ENCODE data around the gene CHCHD5. TPM values are rescaled to one million over a fixed set of nuclear protein-coding genes. Genes with fewer than 3 reads are reported as not detected.
A peak's percentile ranks its signal among the peaks of the same experiment; 100 is the strongest.
"Not testable (repeated sequence)": the region's sequence is repeated elsewhere in the genome, so short reads cannot be mapped to it uniquely, and the experiment has no call there.

CHCHD5 gene
- 23.9 TPM for total RNA-seq
- long read RNA-seq, transcript CHCHD5-201 (4 exons, 691 nt) = major isoform, 6 of 9 reads
- long read RNA-seq, partial matches to known transcripts = 0 of 9 reads
- long read RNA-seq, other reads (novel, unspliced or antisense) = 2 of 9 reads

DNA sequence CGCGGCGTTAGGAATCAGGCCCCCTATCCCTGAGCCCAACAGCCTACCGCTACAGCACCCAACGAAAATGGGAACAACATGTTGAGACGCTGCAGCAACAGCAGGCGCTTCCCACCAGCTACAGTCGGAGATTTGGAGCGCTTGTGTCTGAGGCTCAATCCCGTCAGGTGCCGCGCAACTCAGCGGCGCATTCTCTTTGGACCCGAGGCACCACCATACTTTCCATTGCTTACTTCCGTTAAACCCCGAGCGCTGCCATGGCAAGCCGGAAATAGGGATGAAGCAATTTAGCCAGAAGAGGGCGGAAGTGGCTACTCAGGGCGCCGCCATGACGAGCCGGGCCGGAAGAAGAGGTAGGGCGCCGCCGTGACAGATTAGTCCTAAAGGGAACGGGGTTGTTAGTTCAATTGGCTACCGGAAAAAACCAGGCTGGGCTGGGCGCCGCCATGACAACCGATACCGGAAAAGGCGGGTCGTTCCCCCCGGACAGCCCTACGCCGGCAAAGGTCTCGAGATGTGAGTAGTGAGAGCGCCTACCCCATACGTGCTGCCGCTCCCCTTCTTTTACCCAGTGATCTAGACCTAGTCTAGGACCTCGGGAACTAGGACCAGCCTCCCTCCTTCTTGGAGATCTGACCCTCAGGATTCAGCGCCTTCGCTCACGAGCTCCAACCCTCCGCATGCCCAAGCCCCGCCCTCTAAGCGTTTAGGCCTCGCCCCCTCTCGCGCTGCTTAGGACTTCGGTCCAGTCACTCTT lies at the start of gene CHCHD5:
Gene CHCHD5 (plus strand): TSS at position 476 of the 757 bp plus-strand sequence. CDS start 39 bp downstream, at position 515.
- ATAC-seq = peak; percentile 91
- Histone ChIP-seq H3K4me1 (peaks cover 10% of the 10 kb centered on the region), H3K36me3 (peaks cover 7% of the 10 kb centered on the region), H3K4me3 (peak within 1 kb of the TSS; percentile 72), H3K27me3 (no peaks in the 10 kb centered on the region), H3K27ac (peak within 1 kb of the TSS; percentile 92), H3K9me3 (no peaks in the 10 kb centered on the region)
- intact Hi-C loops (cut with DNase I) = loop anchor here (5.0 kb wide), 1 partner anchor 97 kb away; no protein-coding TSS in a partner anchor
- TF ChIP-seq, protein P1, sequence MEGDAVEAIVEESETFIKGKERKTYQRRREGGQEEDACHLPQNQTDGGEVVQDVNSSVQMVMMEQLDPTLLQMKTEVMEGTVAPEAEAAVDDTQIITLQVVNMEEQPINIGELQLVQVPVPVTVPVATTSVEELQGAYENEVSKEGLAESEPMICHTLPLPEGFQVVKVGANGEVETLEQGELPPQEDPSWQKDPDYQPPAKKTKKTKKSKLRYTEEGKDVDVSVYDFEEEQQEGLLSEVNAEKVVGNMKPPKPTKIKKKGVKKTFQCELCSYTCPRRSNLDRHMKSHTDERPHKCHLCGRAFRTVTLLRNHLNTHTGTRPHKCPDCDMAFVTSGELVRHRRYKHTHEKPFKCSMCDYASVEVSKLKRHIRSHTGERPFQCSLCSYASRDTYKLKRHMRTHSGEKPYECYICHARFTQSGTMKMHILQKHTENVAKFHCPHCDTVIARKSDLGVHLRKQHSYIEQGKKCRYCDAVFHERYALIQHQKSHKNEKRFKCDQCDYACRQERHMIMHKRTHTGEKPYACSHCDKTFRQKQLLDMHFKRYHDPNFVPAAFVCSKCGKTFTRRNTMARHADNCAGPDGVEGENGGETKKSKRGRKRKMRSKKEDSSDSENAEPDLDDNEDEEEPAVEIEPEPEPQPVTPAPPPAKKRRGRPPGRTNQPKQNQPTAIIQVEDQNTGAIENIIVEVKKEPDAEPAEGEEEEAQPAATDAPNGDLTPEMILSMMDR (IDR thresholded peaks at IDR 0.05) = peak; percentile 21
- DNase-seq = peak; percentile 97

- Histone ChIP-seq H3K36me3 (peaks cover 11% of the 10 kb centered on the region), H3K27ac (no peak overlapping the region), H3K27me3 (no peaks in the 10 kb centered on the region), H3K4me1 (no peaks in the 10 kb centered on the region), H3K4me3 (no peak overlapping the region), H3K9me3 (no peaks in the 10 kb centered on the region)
- ATAC-seq = no peak
- TF ChIP-seq, protein P1 (IDR thresholded peaks at IDR 0.05) = no peak
- intact Hi-C loops (cut with DNase I) = no loop called here
- no peak for DNase-seq
These were observed 49.6 kb upstream of the CHCHD5 start for GRCh38 chr2:112534826-112535225.

DNA sequence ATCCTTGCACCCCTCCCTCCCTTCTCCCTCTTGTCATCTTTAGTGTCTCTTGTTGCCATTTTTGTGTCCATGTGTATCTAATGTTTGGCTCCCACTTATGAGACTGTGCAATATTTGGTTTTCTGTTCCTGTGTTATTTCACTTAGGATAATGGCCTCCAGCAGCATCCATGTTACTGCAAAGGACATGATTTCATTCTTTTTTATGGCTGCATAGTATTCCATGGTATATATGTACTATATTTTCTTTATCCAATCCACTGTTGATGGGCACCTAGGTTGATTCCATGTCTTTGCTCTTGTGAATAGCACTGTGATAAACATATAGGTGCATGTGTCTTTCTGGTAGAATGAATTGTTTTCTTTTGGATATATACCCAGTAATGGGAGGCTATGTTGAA lies 47.7 kb upstream of the CHCHD5 start:
- intact Hi-C loops (cut with DNase I); H3K9me3 ChIP-seq; H3K4me1 ChIP-seq; H3K27me3 ChIP-seq; DNase-seq; H3K4me3 ChIP-seq; ATAC-seq; H3K27ac ChIP-seq; H3K36me3 ChIP-seq: not testable (repeated sequence)

DNA sequence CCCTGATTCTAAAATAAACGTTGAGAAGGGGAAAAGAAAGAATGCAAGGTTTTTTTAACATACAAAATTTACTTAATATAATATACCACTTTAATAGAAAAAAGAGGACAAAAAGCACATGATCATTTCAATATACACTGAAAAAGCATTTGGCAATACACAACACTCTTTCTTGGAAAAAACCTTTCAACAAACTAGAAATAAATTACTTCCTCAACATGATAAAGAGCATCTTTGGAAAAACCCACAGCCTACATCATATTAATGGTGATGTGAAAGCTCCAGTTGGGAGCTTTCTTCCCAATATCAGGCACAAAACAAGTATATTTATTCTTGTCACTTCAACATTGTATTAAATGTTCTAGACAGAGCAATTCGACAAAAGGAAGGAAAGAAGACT lies 45.1 kb upstream of the CHCHD5 start:
- Histone ChIP-seq H3K4me1 (peaks cover 22% of the 10 kb centered on the region), H3K9me3 (no peaks in the 10 kb centered on the region), H3K36me3 (no peaks in the 10 kb centered on the region), H3K4me3 (no peak overlapping the region), H3K27ac (no peak overlapping the region), H3K27me3 (no peaks in the 10 kb centered on the region)
- intact Hi-C loops (cut with DNase I) = no loop called here
- no peak for ATAC-seq
- TF ChIP-seq, protein P1 (IDR thresholded peaks at IDR 0.05) = no peak
- no peak for DNase-seq

GRCh38 chr2:112540906-112541305 lies 43.5 kb upstream of the CHCHD5 start:
- Histone ChIP-seq H3K27me3 (no peaks in the 10 kb centered on the region), H3K4me1 (peaks cover 24% of the 10 kb centered on the region), H3K27ac (peak overlapping the region; percentile 93), H3K4me3 (peak overlapping the region; percentile 82), H3K9me3 (no peaks in the 10 kb centered on the region), H3K36me3 (peaks cover 3% of the 10 kb centered on the region)
- ATAC-seq (no peak), DNase-seq (no peak)
- TF ChIP-seq, protein P1 (IDR thresholded peaks at IDR 0.05) = no peak
- intact Hi-C loops (cut with DNase I) = no loop called here

DNA sequence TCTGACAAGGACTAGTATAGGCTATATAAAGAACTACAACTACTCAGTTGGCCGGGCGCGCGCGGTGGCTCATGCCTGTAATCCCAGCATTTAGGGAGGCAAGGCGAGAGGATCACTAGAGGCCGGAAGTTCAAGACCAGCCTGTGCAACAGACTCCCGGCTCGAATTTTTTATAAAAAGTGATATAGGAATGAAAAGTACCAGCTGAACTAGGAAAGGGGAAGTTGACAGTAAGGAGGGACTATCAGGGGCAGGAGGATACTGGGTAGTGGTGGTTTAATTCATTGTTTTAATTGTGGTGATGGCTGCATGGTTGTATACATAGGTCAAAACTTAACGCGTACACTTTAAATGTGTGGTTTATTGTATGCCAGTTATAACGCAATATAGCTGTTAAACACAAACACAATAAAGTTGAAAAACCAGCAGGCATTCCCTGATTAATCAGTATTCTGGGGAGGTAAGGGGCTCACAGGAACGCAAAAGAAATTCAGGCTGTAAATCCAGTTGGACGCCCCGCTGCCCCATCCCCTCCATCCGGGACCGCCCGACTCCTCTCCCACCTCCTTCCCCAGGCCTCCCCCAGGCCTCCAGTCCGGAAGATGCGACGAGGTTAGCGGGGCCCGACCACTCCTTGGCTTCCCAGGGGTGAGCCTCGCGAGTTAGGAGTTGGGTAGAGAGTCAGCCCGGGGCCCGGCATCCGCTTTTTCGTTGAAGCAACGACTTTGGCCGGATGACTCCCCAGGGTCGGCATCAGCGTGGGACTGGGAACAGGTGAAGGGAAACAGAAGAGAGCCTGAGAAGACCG lies 42.9 kb upstream of the CHCHD5 start:
- TF ChIP-seq, protein P1 (IDR thresholded peaks at IDR 0.05) = no peak
- peak overlapping the region; percentile 82 for H3K4me3 ChIP-seq
- peaks cover 7% of the 10 kb centered on the region for H3K36me3 ChIP-seq
- peak overlapping the region; percentile 93 for H3K27ac ChIP-seq
- intact Hi-C loops (cut with DNase I) = no loop called here
- no peaks in the 10 kb centered on the region for H3K9me3 ChIP-seq
- H3K27me3 ChIP-seq = no peaks in the 10 kb centered on the region
- peak; percentile 89 for DNase-seq
- ATAC-seq = peak; percentile 88
- H3K4me1 ChIP-seq = peaks cover 24% of the 10 kb centered on the region

Measured in upper lobe of right lung (tissue), 1 donor.